A549 (cell line): ENCODE data around the gene OPN5. TPM values are rescaled to one million over a fixed set of nuclear protein-coding genes. Genes with fewer than 3 reads are reported as not detected.

Experiments
- ATAC-seq, 2 experiments: fragments of 200-7000 bp in 1 of 2; fragments of >200 bp in 1 of 2; cut with Nextera tagmentation in 1 of 2; cut with Tn5 transposase in 1 of 2; 3 replicates each; pipeline versions ENCODE4 v1.8.0 to v1.9.1; 2018 to 2020; ENCODE audit warnings: mild to moderate bottlenecking in 1 of 2, moderate library complexity in 1 of 2
- CTCF ChIA-PET: fragments of 300-600 bp; sonication (Branson Sonifier 250); formaldehyde crosslinking; extraction: SDS; loops from one replicate; lab custom pipeline; 2021; ENCODE audit warnings: antibody characterized with exemption, inconsistent platforms; lab: Yijun Ruan, JAX
- POLR2A ChIA-PET: fragments of 350-600 bp; formaldehyde crosslinking; extraction: SDS; loops from one replicate; lab custom pipeline; 2021; ENCODE audit warnings: antibody characterized with exemption, inconsistent platforms; lab: Yijun Ruan, JAX
- DNase-seq, 2 experiments: peaks; one replicate each; pipeline versions ENCODE4 v3.0.0 to v3.0.0-alpha.2; 2011 to 2016; ENCODE audit warnings: low read depth in 1 of 2, low spot score in 1 of 2
- FAIRE-seq: peaks from 2 replicates; lab custom pipeline; 2011; peaks lifted over from hg19 to GRCh38; lab: Jason Lieb, UNC
- H3K27ac ChIP-seq, 2 experiments: fragments of >200 bp; sonication (Bioruptor Twin); formaldehyde crosslinking; 3 replicates each; pipeline ENCODE4 v1.5.1; 2016 to 2017
- H3K4me1 ChIP-seq: fragments of >200 bp; sonication (Bioruptor Twin); formaldehyde crosslinking; 3 replicates; pipeline ENCODE4 v1.6.1; 2016
- H3K4me2 ChIP-seq: fragments of >200 bp; sonication (Bioruptor Twin); formaldehyde crosslinking; 3 replicates; pipeline ENCODE4 v1.6.1; 2016
- H3K4me3 ChIP-seq: fragments of >200 bp; sonication (Bioruptor Twin); formaldehyde crosslinking; 3 replicates; pipeline ENCODE4 v1.5.1; 2016
- H3K9me3 ChIP-seq: fragments of >200 bp; sonication (Bioruptor Twin); formaldehyde crosslinking; 3 replicates; pipeline ENCODE4 v1.6.1; 2016
- CEBPB ChIP-seq, 2 experiments: fragments of >200 bp in 1 of 2; sonication (Bioruptor Twin) in 1 of 2; formaldehyde crosslinking in 1 of 2; IDR thresholded peaks; 2 replicates each; pipeline ENCODE4 v1.6.1; 2012 to 2016
- CHD4 ChIP-seq: fragments of 200-600 bp; sonication (generic); IDR thresholded peaks from 2 replicates; pipeline ENCODE4 v1.6.1; 2016; ENCODE audit warnings: antibody characterized with exemption, mild to moderate bottlenecking, borderline replicate concordance
- EHF ChIP-seq: fragments of 250-450 bp; sonication (Bioruptor Pico); IDR thresholded peaks from 2 replicates; pipeline ENCODE4 v1.5.0; 2020; ENCODE audit warnings: mild to moderate bottlenecking
- EP300 ChIP-seq, 2 experiments: fragments of >200 bp; sonication (Bioruptor Twin); formaldehyde crosslinking; IDR thresholded peaks; 2 replicates in 1 of 2; 3 replicates in 1 of 2; pipeline ENCODE4 v1.6.1; 2016 to 2017
- FOSL2 ChIP-seq, 2 experiments: fragments of 450-650 bp in 1 of 2; fragments of >200 bp in 1 of 2; sonication (Bioruptor Twin) in 1 of 2; formaldehyde crosslinking; IDR thresholded peaks; 2 replicates each; pipeline versions ENCODE4 v1.5.0 to v1.6.1; 2016 to 2020; ENCODE audit warnings: mild to moderate bottlenecking in 1 of 2, moderate library complexity in 1 of 2
- FOXS1 ChIP-seq: fragments of 250-450 bp; sonication (Bioruptor Pico); IDR thresholded peaks from 2 replicates; pipeline ENCODE4 v1.5.0; 2020; ENCODE audit warnings: mild to moderate bottlenecking, moderate library complexity
- HMGXB4 ChIP-seq: fragments of 250-450 bp; sonication (Bioruptor Pico); IDR thresholded peaks from 2 replicates; pipeline ENCODE4 v1.5.0; 2021; ENCODE audit warnings: mild to moderate bottlenecking, moderate library complexity, borderline replicate concordance
- HOXB5 ChIP-seq: fragments of 250-450 bp; sonication (Bioruptor Pico); IDR thresholded peaks from 2 replicates; pipeline ENCODE4 v1.5.0; 2020; ENCODE audit warnings: mild to moderate bottlenecking, moderate library complexity
- JUN ChIP-seq, 2 experiments: fragments of >200 bp; sonication (Bioruptor Twin); formaldehyde crosslinking; IDR thresholded peaks; 2 replicates in 1 of 2; 3 replicates in 1 of 2; pipeline ENCODE4 v1.6.1; 2016 to 2017
- JUNB ChIP-seq: fragments of >200 bp; sonication (Bioruptor Twin); formaldehyde crosslinking; IDR thresholded peaks from 2 replicates; pipeline ENCODE4 v1.6.1; 2016
- KDM5A ChIP-seq: fragments of 200-600 bp; sonication (generic); IDR thresholded peaks from 2 replicates; pipeline ENCODE4 v1.6.1; 2016; ENCODE audit warnings: antibody characterized with exemption, mild to moderate bottlenecking
- NFE2L2 ChIP-seq: fragments of 150-350 bp; conservative IDR thresholded peaks from 2 replicates; pipeline ENCODE4 v1.6.1; 2014; ENCODE audit warnings: low read length
- PBX3 ChIP-seq: IDR thresholded peaks from 2 replicates; pipeline ENCODE4 v1.6.1; 2012
- PHF8 ChIP-seq: fragments of 200-600 bp; sonication (generic); IDR thresholded peaks from 2 replicates; pipeline ENCODE4 v1.6.1; 2016; ENCODE audit warnings: low read depth, mild to moderate bottlenecking, antibody characterized with exemption, moderate library complexity, borderline replicate concordance
- SREBF2 ChIP-seq: fragments of 450-650 bp; IDR thresholded peaks from 2 replicates; pipeline ENCODE4 v1.6.1; 2014; ENCODE audit warnings: mild to moderate bottlenecking, moderate library complexity
- TFCP2L1 ChIP-seq: fragments of 250-450 bp; sonication (Bioruptor Pico); IDR thresholded peaks from 2 replicates; pipeline ENCODE4 v1.5.0; 2021; ENCODE audit warnings: mild to moderate bottlenecking
- TP53 ChIP-seq: fragments of 250-450 bp; sonication (Bioruptor Pico); IDR thresholded peaks from 2 replicates; pipeline ENCODE4 v1.5.0; 2021; ENCODE audit warnings: mild to moderate bottlenecking, moderate library complexity
- ZFP36 ChIP-seq: fragments of 450-650 bp; IDR thresholded peaks from 2 replicates; pipeline ENCODE4 v1.6.1; 2014; ENCODE audit warnings: borderline replicate concordance; ENCODE audit not compliant: partially characterized antibody
- ZNF302 ChIP-seq: fragments of 250-450 bp; sonication (Bioruptor Pico); IDR thresholded peaks from 2 replicates; pipeline ENCODE4 v1.9.0; 2021; ENCODE audit warnings: inconsistent platforms, mild to moderate bottlenecking, moderate library complexity
- ZSCAN20 ChIP-seq: fragments of 250-450 bp; sonication (Bioruptor Pico); IDR thresholded peaks from 2 replicates; pipeline ENCODE4 v1.8.0; 2022; ENCODE audit warnings: mild to moderate bottlenecking, moderate library complexity
- WGBS: methylation state at CpG from one replicate; pipeline ENCODE4 v1.1.6; 2017; ENCODE audit errors: missing lambda C conversion rate; 5-methylcytosine and 5-hydroxymethylcytosine counted together
- polyA plus RNA-seq, 4 experiments: library from polyadenylated mRNA; depleted of rRNA in 3 of 4; stranded (reverse); fragments of >200 nt; fragmentation: RNase III in 1 of 4; extraction: RNeasy Plus Mini Kit Qiagen cat#74134 plus additional on column Dnase treatment in 1 of 4; gene quantifications; 2 replicates in 3 of 4; 3 replicates in 1 of 4; pipeline ENCODE4 v1.2.3, GENCODE V29; 2011 to 2017

Gene OPN5
- polyA plus RNA-seq, 2 of the 4 experiments (the other 2 are of a cell fraction), result not detected

- no peak for FAIRE-seq
- Histone ChIP-seq H3K4me3 (no peak overlapping the region), H3K27ac (no peak overlapping the region), H3K4me2 (no peak overlapping the region), H3K9me3 (no peaks in the 10 kb centered on the region)
- 13% methylated on average over 3 of the region's 3 CpGs for WGBS
- TF ChIP-seq CEBPB (IDR thresholded peaks at IDR 0.05), result no peak
- TF ChIP-seq, all 56 proteins: peak for 0
- H3K4me1 ChIP-seq, result no peaks in the 10 kb centered on the region
- POLR2A ChIA-PET, result no interaction called here
- DNase-seq (no peak), ATAC-seq (no peak)
- CTCF ChIA-PET, result no interaction called here
These were observed 63.0 kb downstream of the OPN5 start for GRCh38 chr6:47844881-47845280.

GRCh38 chr6:47846752-47847151 is 64.9 kb downstream of the OPN5 start:
- no peak overlapping the region for H3K4me2 ChIP-seq
- FAIRE-seq (no peak), DNase-seq (no peak), ATAC-seq (no peak)
- no peak overlapping the region for H3K27ac ChIP-seq
- no peaks in the 10 kb centered on the region for H3K4me1 ChIP-seq
- no peak overlapping the region for H3K4me3 ChIP-seq
- WGBS, result 5% methylated on average over 1 of the region's 1 CpG
- H3K9me3 ChIP-seq, result no peaks in the 10 kb centered on the region
- TF ChIP-seq ZFP36, result no peak
- TF ChIP-seq TP53 (CRISPR knock-in tag), result no peak
- TF ChIP-seq ZSCAN20 (CRISPR knock-in tag), result no peak
- no peak for TF ChIP-seq SREBF2
- no peak for TF ChIP-seq EHF
- no peak for TF ChIP-seq PHF8
- no peak for TF ChIP-seq FOSL2 (IDR thresholded peaks at IDR 0.05)
- no peak for TF ChIP-seq FOSL2 (CRISPR knock-in tag; IDR thresholded peaks at IDR 0.05)
- no peak for TF ChIP-seq ZNF302 (CRISPR knock-in tag)
- no peak for TF ChIP-seq NFE2L2
- TF ChIP-seq HOXB5, result no peak
- TF ChIP-seq JUN (IDR thresholded peaks at IDR 0.05), result no peak
- TF ChIP-seq JUNB, result no peak
- TF ChIP-seq EP300 (IDR thresholded peaks at IDR 0.05), result no peak
- no peak for TF ChIP-seq PBX3
- no peak for TF ChIP-seq KDM5A
- POLR2A ChIA-PET, result no interaction called here
- CTCF ChIA-PET, result no interaction called here

GRCh38 chr6:47851091-47851490 is 69.3 kb downstream of the OPN5 start:
- no peak for ATAC-seq
- no peak for TF ChIP-seq FOXS1 (CRISPR knock-in tag)
- TF ChIP-seq HMGXB4 (CRISPR knock-in tag), result no peak
- H3K4me2 ChIP-seq, result no peak overlapping the region
- H3K27ac ChIP-seq, result no peak overlapping the region
- WGBS, result 70% methylated on average over 1 of the region's 1 CpG
- ChIA-PET POLR2A (no interaction called here), CTCF (no interaction called here)
- no peaks in the 10 kb centered on the region for H3K9me3 ChIP-seq
- no peak for FAIRE-seq
- no peaks in the 10 kb centered on the region for H3K4me1 ChIP-seq
- H3K4me3 ChIP-seq, result no peak overlapping the region
- no peak for DNase-seq

- ATAC-seq, result peak in 1 of 2 experiments; percentile 43; a peak in 3 of 6 replicates
- no peak for FAIRE-seq
- Histone ChIP-seq H3K9me3 (no peaks in the 10 kb centered on the region), H3K4me3 (no peak overlapping the region), H3K27ac (no peak overlapping the region), H3K4me2 (peak overlapping the region; percentile 43), H3K4me1 (no peaks in the 10 kb centered on the region)
- ChIA-PET POLR2A (no interaction called here), CTCF (interaction anchor here (1.1 kb wide), 1 partner anchor 64 kb away, joined by 3 read pairs; no protein-coding TSS in a partner anchor)
- 2% methylated on average over 6 of the region's 6 CpGs for WGBS
- no peak for TF ChIP-seq CHD4
- no peak for TF ChIP-seq ZSCAN20 (CRISPR knock-in tag)
- no peak for TF ChIP-seq TFCP2L1
- TF ChIP-seq JUNB, result no peak
- peak in 1 of 2 experiments; percentile 2 for DNase-seq
These were observed 70.9 kb downstream of the OPN5 start for GRCh38 chr6:47852727-47853126.
